Measurements from ENCODE around the gene KRTAP2-1. TPM values are rescaled to one million over a fixed set of nuclear protein-coding genes. Genes with fewer than 3 reads are reported as not detected.
"Not testable (repeated sequence)": the region's sequence is repeated elsewhere in the genome, so short reads cannot be mapped to it uniquely, and the experiment has no call there.

The KRTAP2-1 gene, protein sequence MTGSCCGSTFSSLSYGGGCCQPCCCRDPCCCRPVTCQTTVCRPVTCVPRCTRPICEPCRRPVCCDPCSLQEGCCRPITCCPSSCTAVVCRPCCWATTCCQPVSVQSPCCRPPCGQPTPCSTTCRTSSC
- total RNA-seq (2014; rRNA removed; shearing (Covaris generic)) = not detected in 2 replicates
- polyA plus RNA-seq (2014; cell fraction: nucleus; rRNA removed) = not detected in 2 replicates

DNA sequence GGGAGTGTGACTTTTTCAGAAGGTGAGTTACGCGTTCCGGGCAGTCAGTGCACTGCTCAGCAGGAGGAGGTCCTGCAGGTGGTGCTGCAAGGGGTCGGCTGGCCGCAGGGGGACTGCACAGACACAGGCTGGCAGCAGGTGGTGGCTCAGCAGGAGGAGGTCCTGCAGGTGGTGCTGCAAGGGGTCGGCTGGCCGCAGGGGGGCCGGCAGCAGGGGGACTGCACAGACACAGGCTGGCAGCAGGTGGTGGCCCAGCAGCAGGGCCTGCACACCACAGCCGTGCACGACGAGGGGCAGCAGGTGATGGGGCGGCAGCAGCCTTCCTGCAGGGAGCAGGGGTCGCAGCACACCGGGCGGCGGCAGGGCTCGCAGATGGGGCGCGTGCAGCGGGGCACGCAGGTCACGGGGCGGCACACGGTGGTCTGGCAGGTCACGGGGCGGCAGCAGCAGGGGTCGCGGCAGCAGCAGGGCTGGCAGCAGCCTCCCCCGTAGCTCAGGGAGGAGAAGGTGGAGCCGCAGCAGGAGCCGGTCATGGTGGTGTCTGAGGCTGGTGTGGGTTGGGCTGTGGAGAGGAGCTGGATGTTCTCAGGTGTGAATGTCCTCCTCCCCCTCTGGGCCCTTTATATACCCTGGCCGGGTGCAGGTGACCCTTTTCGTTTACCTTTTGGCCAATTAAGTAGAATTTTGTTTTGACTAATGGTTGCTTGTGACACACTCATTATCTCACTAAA lies at the start of gene KRTAP2-1:
TSS of gene KRTAP2-1 (minus strand) at position 582 of the 731 bp plus-strand sequence. CDS start at position 533, 49 bp downstream.
- not testable (repeated sequence) for DNase-seq (ENCODE audit: extremely low read depth, low read depth)

DNA sequence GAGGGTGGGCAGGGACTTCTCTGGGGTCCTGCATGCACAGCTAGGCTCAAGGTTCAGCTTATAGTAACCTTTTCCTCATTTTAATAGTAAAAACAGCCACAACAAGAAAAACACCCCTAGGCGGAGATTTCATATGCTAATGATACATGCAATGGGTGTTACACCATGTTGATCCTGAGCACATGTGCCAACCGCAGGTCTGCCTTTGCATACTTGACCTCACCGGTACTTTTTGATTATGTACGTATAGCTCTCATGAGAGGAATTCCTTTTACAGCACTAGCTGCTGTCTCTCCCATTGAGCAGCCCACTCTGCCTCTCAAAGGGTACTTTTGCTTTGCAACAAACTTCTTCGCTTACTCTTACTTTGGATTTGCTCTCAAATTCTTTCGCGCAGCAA lies 48.9 kb upstream of the KRTAP2-1 start:
- no peak for DNase-seq (ENCODE audit: extremely low read depth, low read depth)

DNA sequence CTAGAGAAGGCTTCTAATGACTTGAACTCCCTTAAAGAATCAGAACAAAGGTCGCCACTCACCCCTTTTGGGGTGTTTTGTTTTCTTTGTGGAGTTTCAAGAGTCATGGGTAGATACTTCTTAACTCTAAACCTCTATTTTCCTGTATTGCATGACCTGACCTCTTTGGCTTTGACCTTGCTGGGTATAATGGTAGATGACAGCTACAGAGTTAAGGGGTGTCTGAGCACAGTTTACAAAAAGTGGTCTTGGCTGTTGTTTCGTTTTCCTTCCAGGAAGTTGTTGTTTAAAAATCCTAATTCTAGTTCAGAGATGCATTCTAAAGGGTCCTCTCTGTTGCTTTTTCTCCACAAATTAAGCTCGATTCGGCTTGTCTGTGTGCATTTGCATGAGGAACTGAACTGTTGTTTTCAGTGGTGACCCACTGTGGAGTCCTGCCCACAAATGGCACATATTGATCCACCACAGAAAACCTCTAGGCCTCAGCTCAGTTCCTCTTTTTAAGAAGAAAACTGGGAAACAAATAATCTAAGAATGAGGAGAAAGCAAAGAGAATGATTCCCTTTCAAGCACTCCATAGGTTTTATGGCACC lies 41.7 kb upstream of the KRTAP2-1 start:
- DNase-seq (ENCODE audit: extremely low read depth, low read depth) = not testable (repeated sequence)

DNA sequence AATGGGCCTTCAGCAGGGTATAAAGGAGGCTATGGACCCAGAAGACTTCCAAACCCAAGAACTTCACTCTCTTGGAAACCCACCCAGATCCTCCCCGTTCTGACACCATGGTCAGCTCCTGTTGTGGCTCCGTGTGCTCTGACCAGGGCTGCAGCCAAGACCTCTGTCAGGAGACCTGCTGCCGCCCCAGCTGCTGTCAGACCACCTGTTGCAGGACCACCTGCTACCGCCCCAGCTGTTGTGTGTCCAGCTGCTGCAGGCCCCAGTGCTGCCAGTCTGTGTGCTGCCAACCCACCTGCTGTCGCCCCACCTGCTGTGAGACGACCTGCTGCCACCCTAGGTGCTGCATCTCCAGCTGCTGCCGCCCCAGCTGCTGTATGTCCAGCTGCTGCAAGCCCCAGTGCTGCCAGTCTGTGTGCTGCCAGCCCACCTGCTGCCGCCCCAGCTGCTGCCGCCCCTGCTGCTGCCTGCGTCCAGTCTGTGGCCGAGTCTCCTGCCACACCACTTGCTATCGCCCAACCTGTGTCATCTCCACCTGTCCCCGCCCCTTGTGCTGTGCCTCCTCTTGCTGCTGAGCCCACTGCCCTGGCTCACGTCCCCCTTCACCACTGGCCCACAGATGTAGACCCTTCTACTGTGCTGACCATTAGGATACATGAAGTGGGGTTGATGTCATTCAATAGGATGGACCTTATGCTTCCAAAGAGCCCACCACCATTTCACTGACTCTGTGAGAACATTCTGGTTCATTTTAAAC lies 37.2 kb upstream of the KRTAP2-1 start, which contains the start of gene KRTAP4-7:
TSS of gene KRTAP4-7 (plus strand) at position 51 of the 757 bp plus-strand sequence. CDS start at position 108, 57 bp downstream.
- DNase-seq (ENCODE audit: extremely low read depth, low read depth) = not testable (repeated sequence)

DNA sequence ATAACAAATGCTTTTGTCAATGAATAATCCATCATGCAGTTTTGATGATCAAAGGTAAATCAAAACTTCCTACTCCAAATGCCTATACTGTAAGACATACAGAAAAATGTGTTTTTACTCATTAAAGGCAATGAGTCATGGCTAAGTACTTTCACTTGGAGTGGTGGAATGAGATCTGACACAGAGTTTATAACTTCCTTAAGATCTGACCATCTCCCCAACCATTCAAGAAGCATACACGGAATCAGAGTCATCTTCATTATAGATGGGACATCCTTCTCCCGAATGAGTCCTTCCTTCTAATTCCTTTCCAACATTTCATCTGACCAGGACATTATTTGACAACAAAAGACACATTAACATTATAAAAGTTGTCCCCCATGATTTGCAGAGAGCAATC lies 36.3 kb upstream of the KRTAP2-1 start:
- DNase-seq (ENCODE audit: extremely low read depth, low read depth) = not testable (repeated sequence)

DNA sequence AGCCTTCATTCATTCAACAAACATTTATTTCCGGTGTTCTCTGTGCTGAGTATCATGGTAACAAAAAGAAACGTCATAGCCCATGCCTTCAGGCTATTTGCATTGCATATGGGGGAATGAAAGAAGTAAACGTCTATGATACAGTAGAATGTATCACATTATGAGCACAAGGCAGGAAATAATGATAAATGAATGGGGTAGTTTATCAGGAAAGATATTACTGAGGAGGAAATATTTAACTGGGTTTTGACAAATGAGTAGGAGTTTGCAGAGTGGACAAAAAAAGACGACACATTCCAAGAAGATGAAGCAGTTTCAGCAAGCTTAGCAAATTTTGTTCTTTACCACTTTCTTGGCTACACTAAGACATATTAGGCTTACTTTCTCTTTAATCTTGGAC lies 35.5 kb upstream of the KRTAP2-1 start:
- DNase-seq (ENCODE audit: extremely low read depth, low read depth) = no peak

DNA sequence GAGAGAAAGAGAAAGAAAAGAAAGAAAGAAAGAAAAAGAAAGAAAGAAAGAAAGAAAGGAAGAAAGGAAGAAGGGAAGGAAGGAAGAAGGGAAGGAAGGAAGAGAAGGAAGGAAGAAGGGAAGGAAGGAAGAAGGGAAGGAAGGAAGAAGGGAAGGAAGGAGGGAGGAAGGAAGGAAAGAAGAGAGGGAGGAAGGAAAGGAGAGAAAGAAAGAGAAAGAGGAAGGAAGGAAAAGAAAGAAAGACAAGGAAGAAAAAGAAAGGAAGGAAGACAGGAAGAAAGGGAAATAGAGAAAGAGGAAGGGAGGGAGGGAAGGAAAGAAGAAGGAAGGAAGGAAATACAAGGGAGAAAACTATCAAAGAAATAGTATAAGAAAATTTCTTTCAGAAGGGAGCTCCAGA lies 29.7 kb upstream of the KRTAP2-1 start:
- DNase-seq (ENCODE audit: extremely low read depth, low read depth) = no peak

DNA sequence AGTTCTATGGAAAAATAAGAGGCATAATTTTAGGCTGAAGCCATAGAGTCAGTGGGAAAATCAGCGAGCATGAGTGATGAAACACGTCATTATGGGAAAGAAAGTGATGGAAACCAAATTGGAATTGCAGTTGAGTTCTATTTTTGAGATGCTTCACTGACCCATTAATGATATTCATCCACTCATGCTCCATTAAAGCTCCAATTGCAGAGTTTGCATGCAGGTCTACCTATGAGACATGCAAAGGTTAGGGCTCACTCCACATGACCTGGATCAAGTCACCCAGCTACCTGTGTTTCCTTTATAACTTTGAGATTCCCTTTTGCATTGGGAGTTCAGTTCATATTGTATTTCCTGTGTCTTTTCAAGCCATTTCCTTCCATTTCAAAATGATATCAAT lies 26.6 kb upstream of the KRTAP2-1 start:
- no peak for DNase-seq (ENCODE audit: extremely low read depth, low read depth)

DNA sequence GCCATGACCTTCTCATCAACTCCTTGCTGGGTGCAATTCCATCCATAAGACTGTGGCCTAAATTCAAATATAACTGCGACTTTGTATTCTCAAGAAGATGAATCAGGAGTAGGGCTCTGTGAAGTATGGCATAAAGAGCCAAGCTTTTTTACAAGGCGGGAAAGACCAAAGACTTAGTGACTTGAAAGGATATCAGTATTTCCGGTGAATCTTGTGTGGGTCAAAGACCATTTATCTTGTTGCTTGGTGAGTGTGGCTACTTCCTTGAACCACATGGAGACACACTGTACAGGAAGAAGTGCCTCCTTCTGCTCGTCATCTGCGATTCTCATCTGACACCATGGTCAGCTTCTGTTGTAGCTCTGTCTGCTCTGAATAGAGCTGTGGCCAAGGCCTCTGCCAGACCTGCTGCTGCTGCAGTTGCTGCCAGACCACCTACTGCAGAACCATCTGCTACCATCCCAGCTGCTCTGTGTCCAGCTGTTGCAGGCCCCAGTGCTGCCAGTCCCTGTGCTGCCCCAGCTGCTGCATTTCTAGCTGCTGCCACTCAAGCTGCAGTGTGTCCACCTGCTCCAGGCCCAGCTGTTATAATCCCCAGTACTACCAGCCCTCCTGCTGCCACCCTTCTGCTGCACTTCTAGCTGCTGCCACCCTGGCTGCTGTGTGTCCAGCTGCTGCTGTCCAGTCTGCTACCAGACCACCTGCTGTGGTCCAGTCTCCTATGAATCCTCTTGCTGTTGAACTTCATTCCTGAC lies 24.7 kb upstream of the KRTAP2-1 start:
- no peak for DNase-seq (ENCODE audit: extremely low read depth, low read depth)

DNA sequence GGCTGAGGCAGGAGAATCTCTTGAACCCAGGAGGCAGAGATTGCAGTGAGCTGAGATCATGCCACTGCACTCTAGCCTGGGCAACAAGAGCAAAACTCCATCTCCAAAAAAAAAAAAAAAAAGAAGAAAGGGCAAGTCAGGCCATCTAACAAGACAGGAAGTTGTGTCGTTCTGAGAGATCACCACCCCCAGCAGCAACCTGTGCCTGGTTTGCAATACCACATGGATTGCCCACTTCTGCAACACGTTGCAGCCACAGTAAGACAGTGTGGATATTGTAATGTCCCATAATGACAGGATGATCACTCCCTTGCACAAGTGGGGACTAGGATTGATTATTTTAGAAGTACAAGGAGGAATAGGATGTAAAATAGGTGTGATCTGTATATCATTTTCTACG lies 21.9 kb upstream of the KRTAP2-1 start:
- DNase-seq (ENCODE audit: extremely low read depth, low read depth) = no peak

DNA sequence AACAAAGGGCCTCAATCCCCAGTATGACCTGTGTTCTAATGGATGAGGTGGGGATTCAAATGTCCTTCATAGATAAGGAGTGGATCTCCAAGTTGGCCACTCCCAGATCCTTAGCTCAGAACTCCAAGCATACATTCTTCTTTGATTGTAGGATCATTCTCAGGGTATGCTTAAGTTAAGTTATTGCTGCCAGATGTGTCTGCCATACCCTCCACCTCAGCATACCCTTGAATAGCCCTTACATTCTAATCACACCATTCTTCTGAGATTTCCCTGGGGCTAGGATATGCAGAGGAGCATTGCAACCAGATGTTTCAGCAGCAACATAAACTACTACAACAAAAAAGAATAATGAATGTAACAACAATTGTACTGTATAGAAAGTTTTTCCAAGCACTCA lies 20.2 kb upstream of the KRTAP2-1 start:
- no peak for DNase-seq (ENCODE audit: extremely low read depth, low read depth)

DNA sequence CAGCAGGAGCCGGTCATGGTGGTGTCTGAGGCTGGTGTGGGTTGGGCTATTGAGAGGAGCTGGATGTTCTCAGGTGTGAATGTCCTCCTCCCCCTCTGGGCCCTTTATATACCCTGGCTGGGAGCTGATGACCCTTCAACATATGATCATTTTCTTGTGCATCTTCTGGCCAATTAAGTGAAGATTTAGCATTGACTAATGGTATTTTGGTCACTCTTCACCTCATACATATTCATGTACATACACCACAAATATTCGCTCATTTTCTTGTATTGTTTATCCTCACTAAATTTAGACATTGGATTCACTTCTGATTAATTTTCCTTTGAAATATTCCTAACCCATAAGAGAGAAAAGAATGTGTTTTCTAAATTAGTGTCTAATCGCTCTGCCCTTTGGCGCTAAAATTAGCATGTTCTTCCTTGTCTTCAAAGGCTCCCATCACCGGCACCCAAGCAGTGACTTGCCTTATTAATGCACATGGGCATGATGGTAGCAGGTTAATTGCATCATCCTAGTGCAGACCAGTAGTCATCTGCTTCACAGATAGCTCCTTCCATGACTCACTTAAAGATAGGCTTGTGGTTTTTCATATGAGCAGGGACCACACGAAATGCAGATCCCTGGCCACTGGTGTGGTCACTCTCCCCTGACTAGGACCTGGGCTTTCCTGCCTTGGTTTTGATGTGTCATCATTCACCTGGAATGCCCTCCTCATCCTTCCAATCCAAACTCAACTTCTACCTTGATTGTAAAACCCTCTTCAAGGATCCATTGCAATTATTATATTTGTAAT lies 18.9 kb upstream of the KRTAP2-1 start, which contains the start of gene KRTAP2-4:
TSS of gene KRTAP2-4 (minus strand) at position 51 of the 796 bp plus-strand sequence. CDS start at position 17, 34 bp downstream.
- DNase-seq (ENCODE audit: extremely low read depth, low read depth) = no peak

DNA sequence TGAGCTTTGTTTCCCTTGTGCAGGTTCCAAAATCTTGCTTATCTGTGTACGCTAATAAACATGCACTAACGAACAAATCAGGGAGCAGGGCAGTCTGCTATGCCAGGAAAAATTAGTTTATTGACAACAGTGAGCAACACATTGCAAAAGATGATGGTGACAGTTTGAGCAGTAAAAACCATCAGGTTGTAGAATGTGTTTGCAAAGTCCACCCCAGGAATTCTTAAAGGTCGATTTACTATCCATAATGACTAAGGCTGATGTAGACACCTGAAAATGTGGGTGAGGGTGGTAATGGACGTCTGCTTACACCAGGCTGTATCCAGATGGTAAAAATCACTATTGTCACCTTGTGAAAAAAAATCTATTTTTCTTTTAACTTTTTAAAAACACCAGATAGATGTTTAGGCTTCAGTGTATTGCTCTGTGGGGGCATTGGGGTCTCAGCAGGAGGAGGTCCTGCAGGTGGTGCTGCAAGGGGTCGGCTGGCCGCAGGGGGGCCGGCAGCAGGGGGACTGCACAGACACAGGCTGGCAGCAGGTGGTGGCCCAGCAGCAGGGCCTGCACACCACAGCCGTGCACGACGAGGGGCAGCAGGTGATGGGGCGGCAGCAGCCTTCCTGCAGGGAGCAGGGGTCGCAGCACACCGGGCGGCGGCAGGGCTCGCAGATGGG lies 18.0 kb upstream of the KRTAP2-1 start:
- DNase-seq (ENCODE audit: extremely low read depth, low read depth) = not testable (repeated sequence)

DNA sequence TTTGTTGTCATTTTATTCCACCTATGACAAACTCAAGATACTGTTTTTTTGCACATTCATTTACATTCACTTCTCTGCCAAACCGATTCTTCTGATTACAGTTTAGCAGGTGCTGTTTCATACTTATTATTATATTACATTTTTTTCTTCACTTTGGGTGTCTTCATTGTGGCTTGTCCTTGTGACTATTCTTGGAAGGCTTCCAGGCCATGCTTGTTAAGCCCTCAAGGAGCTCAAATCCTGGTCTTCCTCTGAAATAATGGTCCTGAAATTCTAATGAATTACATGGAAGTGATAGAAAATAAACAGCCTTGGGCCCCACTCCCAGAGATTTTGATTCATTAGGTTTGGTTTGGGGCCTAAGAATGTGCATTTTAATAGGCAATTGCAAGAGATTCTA lies 17.2 kb upstream of the KRTAP2-1 start:
- DNase-seq (ENCODE audit: extremely low read depth, low read depth) = no peak

DNA sequence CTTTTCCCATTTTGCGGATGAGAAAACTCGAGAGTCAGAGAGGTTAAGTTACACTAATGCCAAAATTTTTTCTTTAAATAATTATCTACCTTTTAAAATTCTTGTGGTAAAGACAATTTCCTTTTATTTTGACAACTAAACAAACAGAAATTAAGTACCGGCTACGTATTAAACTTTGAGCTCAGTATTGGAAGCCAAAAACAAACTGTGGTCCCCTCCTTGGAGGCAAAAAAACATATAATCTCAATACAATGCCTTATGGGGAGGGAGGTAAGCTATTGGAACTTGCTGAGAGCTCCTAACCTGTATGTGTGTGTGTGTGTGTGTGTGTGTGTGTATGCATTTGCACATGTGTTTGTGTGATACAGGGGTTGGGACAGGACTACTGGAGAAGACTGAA lies 16.3 kb upstream of the KRTAP2-1 start:
- no peak for DNase-seq (ENCODE audit: extremely low read depth, low read depth)

DNA sequence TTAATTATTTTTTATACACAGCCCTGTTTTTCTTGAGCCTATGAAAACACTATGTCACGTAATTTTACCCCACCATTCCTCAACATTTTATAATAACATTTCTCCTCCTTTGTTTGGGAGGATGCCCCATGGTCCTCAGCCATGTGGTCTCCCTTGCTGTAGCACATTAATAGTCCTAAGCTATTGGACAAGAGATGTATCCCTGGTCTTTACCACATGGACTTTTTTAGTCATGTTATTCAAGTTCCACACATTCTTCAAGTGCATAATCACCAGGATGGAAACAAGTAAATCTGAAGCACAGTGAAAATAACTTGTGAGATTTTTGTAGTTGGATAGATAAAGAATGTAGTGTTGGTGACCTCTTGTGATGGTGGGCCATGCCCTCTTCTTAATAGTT lies 14.8 kb upstream of the KRTAP2-1 start:
- no peak for DNase-seq (ENCODE audit: extremely low read depth, low read depth)

DNA sequence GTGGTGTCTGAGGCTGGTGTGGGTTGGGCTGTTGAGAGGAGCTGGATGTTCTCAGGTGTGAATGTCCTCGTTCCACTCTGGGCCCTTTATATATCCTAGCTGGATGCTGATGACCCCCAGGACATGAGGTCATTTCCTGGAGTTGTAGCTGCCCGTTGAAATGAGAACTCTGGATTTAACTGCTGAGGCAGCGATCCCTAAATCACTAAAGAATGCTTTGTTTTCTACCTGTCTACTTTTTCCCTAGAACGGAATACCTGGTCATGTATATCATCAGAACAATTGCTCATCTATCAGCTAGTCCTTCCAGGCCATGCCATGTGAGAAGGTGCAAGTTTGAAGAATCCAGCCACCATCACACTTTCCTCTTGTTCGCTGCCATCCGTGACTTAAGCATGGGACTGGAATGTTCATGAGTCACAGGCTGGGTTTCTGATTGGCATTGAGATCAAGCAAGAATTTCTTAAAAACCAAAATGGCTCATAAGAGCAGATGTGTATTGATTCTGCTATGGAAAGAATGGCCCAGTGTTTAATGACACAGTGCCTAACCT lies 13.0 kb upstream of the KRTAP2-1 start, which contains the start of gene KRTAP2-3:
TSS of gene KRTAP2-3 (minus strand) at position 63 of the 553 bp plus-strand sequence. CDS start 64 bp downstream, outside the sequence.
- no peak for DNase-seq (ENCODE audit: extremely low read depth, low read depth)

All from NCI-H460 (cell line).